HG02938 (cell line): ENCODE data around the gene FCHSD2.
"Not testable (repeated sequence)": the region's sequence is repeated elsewhere in the genome, so short reads cannot be mapped to it uniquely, and the experiment has no call there.

Experiments
- ATAC-seq: cut with Tn5 transposase; IDR thresholded peaks from one replicate; pipeline ENCODE4 v1.9.1; 2021; ENCODE audit warnings: mild to moderate bottlenecking, moderate library complexity; ENCODE audit not compliant: unreplicated experiment

Gene FCHSD2

DNA sequence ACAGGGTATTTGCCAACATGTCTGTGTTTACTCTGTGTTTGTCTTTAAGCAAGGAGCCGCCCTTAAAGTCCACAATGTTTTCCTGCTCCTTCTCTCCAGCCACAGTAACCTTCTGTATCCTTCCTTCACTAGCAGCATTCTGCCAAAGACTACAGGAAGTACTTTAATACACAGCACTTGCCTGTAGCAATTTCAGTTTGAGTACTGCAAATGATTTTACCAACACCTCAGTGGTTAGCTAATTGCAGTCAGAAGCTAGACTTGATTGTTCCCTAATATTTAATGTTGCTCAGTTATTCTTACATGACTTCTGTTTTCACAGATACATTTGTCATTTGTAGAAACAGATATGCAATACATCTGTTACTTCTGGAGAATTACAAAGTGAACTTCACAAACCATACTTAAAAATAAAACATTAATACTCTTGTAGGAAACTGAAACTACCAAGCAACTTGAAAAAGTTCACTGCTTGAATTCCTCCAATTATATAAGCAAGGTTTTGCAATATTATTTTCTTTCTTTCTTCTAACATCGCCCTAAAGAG lies 69.1 kb downstream of the FCHSD2 start:
- ATAC-seq, result peak; percentile 60

GRCh38 chr11:73070653-73071052 lies 71.5 kb downstream of the FCHSD2 start:
- peak; percentile 63 for ATAC-seq

DNA sequence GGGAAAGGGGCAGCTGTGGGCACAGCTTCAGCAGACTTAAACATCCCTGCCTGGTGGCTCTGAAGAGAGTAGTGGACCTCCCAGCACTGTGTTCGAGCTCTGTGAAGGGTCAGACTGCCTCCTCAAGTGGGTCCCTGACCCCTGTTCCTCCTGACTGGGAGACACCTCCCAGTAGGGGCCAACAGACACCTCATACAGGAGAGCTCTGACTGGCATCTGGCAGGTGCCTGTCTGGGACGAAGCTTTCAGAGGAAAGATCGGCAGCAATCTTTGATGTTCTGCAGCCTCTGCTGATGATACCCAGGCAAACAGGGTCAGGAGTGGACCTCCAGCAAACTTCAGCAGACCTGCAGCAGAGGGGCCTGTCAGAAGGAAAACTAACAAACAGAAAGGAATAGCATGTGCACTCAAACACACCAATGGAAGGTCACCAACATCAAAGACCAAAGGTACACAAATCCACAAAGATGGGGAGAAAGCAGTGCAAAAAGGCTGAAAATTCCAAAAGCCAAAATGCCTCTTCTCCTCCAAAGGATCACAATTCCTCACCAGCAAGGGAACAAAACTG lies 80.2 kb downstream of the FCHSD2 start:
- not testable (repeated sequence) for ATAC-seq

DNA sequence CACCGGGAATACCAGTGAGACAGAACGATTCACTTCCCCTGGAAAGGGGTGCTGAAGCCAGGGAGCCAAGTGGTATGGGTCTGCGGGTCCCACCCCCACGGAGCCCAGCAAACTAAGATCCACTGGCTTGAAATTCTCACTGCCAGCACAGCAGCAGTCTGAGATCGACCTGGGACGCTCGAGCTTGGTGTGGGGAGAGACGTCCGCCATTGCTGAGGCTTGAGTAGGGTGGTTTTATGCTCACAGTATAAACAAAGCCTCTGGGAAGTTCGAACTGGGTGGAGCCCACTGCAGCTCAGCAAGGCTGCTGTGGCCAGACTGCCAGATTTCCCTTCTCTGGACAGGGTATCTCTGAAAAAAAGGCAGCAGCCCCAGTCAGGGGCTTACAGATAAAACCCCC lies 80.7 kb downstream of the FCHSD2 start:
- not testable (repeated sequence) for ATAC-seq

DNA sequence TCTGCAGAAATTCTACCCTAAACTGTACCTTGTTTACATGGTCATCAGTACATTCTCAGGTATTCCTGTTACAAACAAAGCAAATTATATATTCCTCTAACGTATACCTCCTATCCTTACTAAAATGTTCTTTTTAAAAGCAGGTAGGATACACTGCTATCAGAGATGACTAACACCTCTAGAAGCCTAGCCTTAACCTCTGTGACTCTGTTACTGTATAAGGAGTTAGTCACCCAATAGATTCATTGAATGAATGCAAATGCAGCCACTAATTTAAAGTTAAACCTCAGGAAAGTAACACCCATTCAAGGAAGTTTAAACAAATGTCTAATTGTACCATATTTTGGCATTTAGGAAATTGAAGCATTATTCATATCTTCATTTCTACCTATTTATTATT lies 82.2 kb downstream of the FCHSD2 start:
- ATAC-seq, result no peak

GRCh38 chr11:73058989-73059674 lies 83.0 kb downstream of the FCHSD2 start:
- ATAC-seq, result no peak

GRCh38 chr11:73055655-73056354 lies 86.3 kb downstream of the FCHSD2 start:
- no peak for ATAC-seq

DNA sequence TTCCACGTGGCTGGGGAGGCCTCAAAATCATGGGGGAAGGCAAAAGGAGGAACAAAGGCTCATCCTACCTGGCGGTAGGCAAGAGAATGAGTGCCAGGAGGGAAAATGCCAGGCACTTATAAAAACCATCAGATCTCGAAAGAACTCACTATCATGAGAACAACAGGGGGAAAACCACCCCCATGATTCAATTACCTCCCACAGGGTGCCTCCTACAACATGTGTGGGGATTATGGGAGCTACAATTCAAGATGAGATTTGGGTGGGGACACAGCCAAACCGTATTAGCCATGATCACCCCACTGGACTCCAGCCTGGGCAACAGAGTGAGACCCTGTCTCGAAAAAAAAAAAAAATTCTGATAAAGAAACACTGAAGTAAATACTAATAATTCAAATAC lies 87.1 kb downstream of the FCHSD2 start:
- ATAC-seq, result no peak

DNA sequence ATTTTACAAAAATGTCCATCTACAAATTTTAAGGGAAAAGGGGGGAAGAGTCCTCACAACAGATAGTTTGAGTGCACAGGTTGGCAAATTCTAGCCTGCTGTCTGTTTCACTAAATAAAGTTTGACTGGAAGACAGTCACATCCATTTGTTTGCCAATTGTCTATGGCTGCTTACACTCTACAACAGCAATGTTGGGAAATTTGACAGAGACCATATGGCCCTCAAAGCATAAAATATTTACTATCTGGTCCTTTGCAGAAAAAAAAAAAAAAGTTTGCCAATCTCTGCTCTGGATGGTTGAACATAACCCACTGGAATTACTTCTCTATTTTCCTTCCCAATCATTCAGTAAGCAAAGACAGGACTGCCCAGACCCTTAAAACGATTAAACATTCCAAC lies 88.2 kb downstream of the FCHSD2 start:
- ATAC-seq, result no peak

GRCh38 chr11:73048446-73048845 lies 93.7 kb downstream of the FCHSD2 start:
- ATAC-seq, result no peak

DNA sequence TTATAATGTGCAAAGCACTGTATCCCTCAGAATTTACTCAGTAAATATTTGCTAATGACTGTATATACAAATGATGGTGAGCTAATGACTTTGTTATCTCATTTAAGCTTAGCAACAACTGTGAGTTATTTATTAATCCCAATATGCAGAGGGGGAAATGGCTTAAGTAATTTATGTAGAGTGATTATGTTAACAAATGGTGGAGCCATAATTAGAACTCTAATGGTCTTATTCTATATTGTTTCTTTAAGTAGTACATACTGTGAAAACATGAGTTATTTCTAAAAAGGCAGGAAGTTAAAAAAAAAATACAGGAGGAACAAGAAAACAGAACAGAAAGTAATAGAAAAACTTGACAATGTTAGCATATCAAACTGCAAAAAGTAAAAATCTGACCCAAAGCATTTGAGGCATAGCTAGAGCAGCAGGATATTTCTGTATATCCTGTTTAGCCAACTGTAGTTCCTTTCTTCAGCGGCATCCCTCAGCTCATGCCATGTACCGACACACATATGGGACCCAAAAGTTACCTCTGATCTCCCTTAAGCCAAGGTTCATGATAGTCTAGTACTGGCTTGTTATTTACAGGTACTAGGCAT lies 94.2 kb downstream of the FCHSD2 start:
- peak; percentile 64 for ATAC-seq

- ATAC-seq, result no peak
Observed at GRCh38 chr11:73040046-73040445, 102.1 kb downstream of the FCHSD2 start.

DNA sequence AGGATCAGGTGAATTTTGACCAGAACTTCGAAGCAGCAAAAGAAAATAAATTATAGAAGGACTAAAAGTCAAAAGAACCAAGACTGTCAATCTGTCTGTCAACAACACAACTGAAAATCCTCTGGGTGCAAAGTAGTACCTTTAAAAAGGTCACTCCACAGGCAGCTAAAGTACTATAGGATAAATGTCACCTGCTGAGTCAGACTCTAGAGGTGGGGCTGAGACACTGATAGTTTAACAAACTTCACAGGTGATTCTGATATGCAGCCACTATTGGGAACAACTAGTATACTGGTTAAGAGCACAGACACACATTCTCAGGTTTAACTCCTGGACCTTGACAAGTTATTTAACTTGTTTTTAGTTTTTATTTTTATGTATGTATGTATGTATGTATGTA lies 107.3 kb downstream of the FCHSD2 start:
- ATAC-seq, result no peak

DNA sequence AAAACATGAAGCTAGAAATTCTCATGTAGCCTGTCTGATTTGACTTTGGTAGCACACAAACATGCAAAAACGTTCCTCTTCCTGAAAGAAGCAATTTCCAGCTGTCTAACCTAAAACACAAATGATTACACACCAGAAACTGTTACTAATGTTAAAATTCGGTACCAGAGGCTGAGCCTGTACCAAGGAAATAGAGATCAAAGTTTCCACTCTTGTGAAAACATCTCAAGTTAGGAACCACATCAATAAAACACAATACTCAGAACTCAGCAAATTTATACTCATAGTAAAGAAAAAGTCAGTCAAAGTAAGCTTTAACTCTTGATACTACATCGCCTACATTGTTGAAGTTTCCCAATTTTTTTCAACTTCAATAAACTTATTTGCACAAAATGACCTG lies 107.8 kb downstream of the FCHSD2 start:
- no peak for ATAC-seq

DNA sequence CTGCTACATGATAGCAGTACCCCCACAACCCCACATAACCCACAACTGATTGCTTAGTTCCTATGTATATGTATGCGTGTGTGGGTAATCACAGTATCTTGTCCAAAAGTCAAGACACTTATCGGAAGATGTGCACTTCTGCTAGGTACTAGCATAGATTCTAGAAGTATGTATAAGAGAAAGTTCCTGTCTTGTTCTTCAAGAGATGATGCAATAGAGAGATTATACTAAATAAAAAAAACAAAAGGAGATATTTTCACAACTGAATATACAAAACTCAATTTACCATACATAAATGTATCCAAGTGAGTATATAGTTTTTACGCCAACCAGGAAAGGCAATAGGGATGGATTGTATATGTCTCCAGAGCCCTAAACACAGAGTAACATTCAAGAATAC lies 112.0 kb downstream of the FCHSD2 start:
- ATAC-seq, result no peak

GRCh38 chr11:73029403-73029802 lies 112.7 kb downstream of the FCHSD2 start:
- no peak for ATAC-seq

DNA sequence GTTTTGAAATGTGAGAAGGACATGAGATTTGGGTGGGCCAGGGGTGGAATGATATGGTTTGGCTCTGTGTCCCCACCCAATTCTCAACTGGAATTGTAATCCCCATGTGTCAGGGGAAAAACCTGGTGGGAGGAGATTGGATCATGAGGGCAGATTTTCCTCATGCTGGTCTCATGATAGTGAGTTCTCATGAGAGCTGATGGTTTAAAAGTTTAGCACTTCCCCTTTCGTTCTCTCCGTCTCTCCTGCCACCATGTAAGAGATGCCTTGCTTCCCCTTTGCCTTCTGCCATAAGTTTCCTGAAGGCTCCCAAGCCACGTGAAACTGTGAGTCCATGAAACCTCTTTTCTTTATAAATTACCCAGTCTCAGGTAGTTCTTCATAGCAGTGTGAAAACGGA lies 113.5 kb downstream of the FCHSD2 start:
- ATAC-seq, result no peak

DNA sequence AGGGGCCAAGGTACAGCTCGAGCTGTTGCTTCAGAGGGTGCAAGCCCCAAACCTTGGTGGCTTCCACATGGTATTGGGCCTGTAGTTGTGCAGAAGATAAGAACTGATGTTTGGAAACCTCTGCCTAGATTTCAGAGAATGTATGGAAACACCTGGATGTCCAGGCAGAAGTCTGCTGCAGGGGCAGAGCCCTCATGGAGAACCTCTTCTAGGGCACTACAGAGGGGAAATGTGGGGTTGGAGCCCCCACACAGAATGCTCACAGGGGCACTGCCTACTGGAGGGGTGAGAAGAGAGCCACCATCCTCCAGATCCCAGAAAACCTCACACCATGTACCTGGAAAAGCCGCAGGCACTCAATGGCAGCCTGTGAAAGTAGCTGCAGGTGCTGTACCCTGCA lies 114.3 kb downstream of the FCHSD2 start:
- not testable (repeated sequence) for ATAC-seq

DNA sequence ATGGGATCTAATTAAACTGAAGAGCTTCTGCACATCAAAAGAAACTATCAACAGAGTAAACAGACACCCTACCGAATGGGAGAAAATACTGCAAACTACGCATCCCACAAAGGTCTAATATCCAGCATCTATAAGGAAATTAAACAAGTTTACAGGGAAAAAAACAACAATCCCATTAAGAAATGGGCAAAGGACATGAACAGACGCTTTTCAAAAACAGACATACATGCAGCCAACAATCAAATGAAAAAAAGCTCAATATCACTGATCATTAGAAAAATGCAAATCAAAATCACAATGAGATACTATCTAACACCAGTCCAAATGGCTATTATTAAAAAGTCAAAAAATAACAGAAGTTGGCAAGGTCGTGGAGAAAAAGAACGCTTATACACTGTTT lies 117.5 kb downstream of the FCHSD2 start:
- ATAC-seq, result no peak

- ATAC-seq, result no peak
Observed at GRCh38 chr11:73019996-73020395, 122.1 kb downstream of the FCHSD2 start.

- ATAC-seq, result no peak
Observed at GRCh38 chr11:73019449-73019848, 122.7 kb downstream of the FCHSD2 start.

DNA sequence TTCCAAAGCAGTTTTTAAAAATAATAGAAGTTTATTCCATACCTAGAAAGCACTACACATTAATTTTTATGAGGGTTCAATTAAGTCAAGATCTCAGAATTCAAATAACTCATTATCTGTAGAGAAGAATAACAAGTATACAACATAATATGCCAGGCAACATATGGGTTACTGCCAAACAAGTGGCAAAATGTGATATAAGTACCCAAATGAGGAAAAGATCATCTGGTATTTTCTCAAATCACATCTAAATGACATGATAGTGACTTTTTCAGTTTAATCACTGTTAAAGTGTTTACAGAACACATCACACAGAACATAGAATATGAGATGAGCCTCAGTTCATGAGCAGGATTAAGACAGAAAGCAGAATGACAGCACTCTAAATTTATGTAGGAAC lies 123.3 kb downstream of the FCHSD2 start:
- ATAC-seq, result no peak
